Heart right ventricle (tissue), 16 donors: ENCODE data around the gene RPL10A. TPM values are rescaled to one million over a fixed set of nuclear protein-coding genes. Genes with fewer than 3 reads are reported as not detected.

Experiments
- ATAC-seq, 8 donors: fragments of 200-7000 bp; cut with Tn5 transposase; one replicate each; pipeline ENCODE4 v1.9.1; 2020; ENCODE audit warnings: mild to moderate bottlenecking in 8 of 8, moderate library complexity in 8 of 8, moderate number of reproducible peaks in 1 of 8
- DNase-seq, 2 donors: peaks; one replicate each; pipeline ENCODE4 v3.0.0-alpha.2; 2020
- H3K27ac ChIP-seq, 10 donors: fragments of 200-600 bp; sonication (generic) in 2 of 10; one replicate each; pipeline versions ENCODE4 v1.5.0 to v1.8.0; 2020 to 2022; ENCODE audit warnings: mild to moderate bottlenecking in 3 of 10
- H3K27me3 ChIP-seq, 7 donors: fragments of 200-600 bp; one replicate each; pipeline ENCODE4 v1.8.0; 2021 to 2022; ENCODE audit warnings: mild to moderate bottlenecking in 2 of 7
- H3K36me3 ChIP-seq, 9 donors: fragments of 200-600 bp; sonication (generic) in 1 of 9; one replicate each; pipeline versions ENCODE4 v1.5.0 to v1.8.0; 2020 to 2022; ENCODE audit warnings: mild to moderate bottlenecking in 2 of 9
- H3K4me1 ChIP-seq, 9 donors: fragments of 200-600 bp; sonication (generic) in 1 of 9; one replicate each; pipeline versions ENCODE4 v1.5.0 to v1.8.0; 2020 to 2022; ENCODE audit warnings: mild to moderate bottlenecking in 4 of 9
- H3K4me3 ChIP-seq, 10 donors: fragments of 200-600 bp; sonication (generic) in 2 of 10; one replicate each; pipeline versions ENCODE4 v1.5.0 to v1.8.0; 2020 to 2022; ENCODE audit warnings: mild to moderate bottlenecking in 7 of 10, moderate library complexity in 2 of 10
- H3K9me3 ChIP-seq, 11 donors: fragments of 200-600 bp in 10 of 11; sonication (generic) in 2 of 11; one replicate each; pipeline versions ENCODE4 v1.5.0 to v1.8.0; 2013 to 2022; ENCODE audit warnings: mild to moderate bottlenecking in 2 of 11, control low read depth in 1 of 11, moderate library complexity in 1 of 11
- WGBS, 2 donors: extraction: QIAGEN DNeasy Blood & Tissue Kit; methylation state at CpG; one replicate each; pipeline ENCODE4 v1.1.7; 2013; ENCODE audit warnings: inconsistent platforms in 1 of 2; 5-methylcytosine and 5-hydroxymethylcytosine counted together
- intact Hi-C, 10 donors: fragments of 100-400 bp; cut with DNase I; formaldehyde crosslinking; loops; one replicate each; pipeline versions ENCODE4 v1.11.1 to v1.14.2; 2022
- polyA plus RNA-seq, 2 donors: library from polyadenylated mRNA; stranded (reverse); fragments of 200-250 nt; gene quantifications; one replicate each; pipeline ENCODE4 v1.2.3, GENCODE V29; 2013
- total RNA-seq, 10 donors: library from RNA; stranded (reverse); fragmentation: NEBNext Ultra II Directional in 3 of 10; extraction: Animal tissue kit (Norgen Biotek cat#: 25700) in 3 of 10; gene quantifications; one replicate each; pipeline versions ENCODE4 v1.2.1 to v1.2.4, GENCODE V29; 2021 to 2023
- TF ChIP-seq, protein P1 (sequence below), 9 donors: fragments of 200-600 bp; sonication (generic) in 2 of 9; IDR thresholded peaks; one replicate each; pipeline versions ENCODE4 v1.5.0 to v1.8.0; 2021 to 2022; ENCODE audit warnings: antibody characterized with exemption in 9 of 9, mild to moderate bottlenecking in 5 of 9, moderate library complexity in 1 of 9
- donor health status: Arrhythmogenic right ventricular cardiomyopathy.
- donor health status: ischemic (EF 13 %, LVEDD 7.1; RV severe dilation, severe dysfunction).
- donor health status: healthy with polysubstance abuse.
- donor health status: DM: no; HTN: yes; CAD: no.
- donor health status: DM: no; HTN: no; CAD: no.
- donor health status: ischemic (EF 25% LVEDD 6.9; RV normal size, moderate dysfunction).
- donor health status: ischemic (EF 25% LVEDD 5.7; RV mildly dilated, moderate dysfunction).
- donor health status: healthy.
- donor health status: DM: yes; HTN: yes; CAD: no.
- donor health status: Ischemic cardiomyopathy.
- donor health status: ischemic (EF 35%, LVEDD 5.7; RV mildly dilated, moderate dysfunction).
- donor health status: nonischemic (EF 11% LVEDD 7.7; RV severe dilation, severe dysfunction).
- donor health status: DM: yes; HTN: yes; CAD: no.
- donor health status: PGD.
- donor health status: ischemic (EF 29% LVEDD 5.4; RV normal size, mild dysfunction).
- donor health status: nonischemic (EF 23%, LVEDD 6.1; RV moderate dilation, normal function).

RPL10A gene
- total and polyA plus RNA-seq, 12 donors: 231 to 1,620 (median 529) TPM

DNA sequence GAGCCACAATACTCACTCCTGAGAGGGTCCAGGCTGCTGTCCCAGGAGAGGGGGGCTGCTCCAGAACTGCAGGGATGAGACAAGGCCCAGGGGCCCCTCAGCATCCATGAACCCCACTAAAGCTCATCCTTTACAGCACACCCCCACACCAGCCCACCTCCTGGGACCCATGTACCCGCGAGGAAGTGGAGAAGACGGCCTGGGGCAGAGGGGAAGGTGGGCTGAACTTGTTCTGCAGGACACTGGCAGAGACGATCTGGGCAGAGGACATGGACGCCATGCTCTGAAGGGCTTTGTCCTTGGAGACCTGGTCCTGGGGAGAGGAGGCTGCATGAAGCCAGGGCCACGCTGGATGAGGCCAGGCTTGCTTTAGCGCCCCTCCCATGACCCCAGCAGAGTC is 10.1 kb downstream of the RPL10A start:
- no peak for DNase-seq
- no peaks in the 10 kb centered on the region for H3K27me3 ChIP-seq
- ATAC-seq: no peak
- H3K4me1 ChIP-seq: peaks cover 0 to 16% (median 0%) of the 10 kb centered on the region in 9 donors
- H3K36me3 ChIP-seq: peaks cover 0 to 87% (median 24%) of the 10 kb centered on the region in 9 donors
- no peaks in the 10 kb centered on the region for H3K9me3 ChIP-seq
- TF ChIP-seq, protein P1, sequence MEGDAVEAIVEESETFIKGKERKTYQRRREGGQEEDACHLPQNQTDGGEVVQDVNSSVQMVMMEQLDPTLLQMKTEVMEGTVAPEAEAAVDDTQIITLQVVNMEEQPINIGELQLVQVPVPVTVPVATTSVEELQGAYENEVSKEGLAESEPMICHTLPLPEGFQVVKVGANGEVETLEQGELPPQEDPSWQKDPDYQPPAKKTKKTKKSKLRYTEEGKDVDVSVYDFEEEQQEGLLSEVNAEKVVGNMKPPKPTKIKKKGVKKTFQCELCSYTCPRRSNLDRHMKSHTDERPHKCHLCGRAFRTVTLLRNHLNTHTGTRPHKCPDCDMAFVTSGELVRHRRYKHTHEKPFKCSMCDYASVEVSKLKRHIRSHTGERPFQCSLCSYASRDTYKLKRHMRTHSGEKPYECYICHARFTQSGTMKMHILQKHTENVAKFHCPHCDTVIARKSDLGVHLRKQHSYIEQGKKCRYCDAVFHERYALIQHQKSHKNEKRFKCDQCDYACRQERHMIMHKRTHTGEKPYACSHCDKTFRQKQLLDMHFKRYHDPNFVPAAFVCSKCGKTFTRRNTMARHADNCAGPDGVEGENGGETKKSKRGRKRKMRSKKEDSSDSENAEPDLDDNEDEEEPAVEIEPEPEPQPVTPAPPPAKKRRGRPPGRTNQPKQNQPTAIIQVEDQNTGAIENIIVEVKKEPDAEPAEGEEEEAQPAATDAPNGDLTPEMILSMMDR (IDR thresholded peaks at IDR 0.05): no peak
- H3K27ac ChIP-seq: no peak overlapping the region
- H3K4me3 ChIP-seq: no peak overlapping the region
- intact Hi-C loops: no loop called here
- WGBS, 2 donors: 86 to 89% methylated on average over 7 of the region's 7 CpGs

DNA sequence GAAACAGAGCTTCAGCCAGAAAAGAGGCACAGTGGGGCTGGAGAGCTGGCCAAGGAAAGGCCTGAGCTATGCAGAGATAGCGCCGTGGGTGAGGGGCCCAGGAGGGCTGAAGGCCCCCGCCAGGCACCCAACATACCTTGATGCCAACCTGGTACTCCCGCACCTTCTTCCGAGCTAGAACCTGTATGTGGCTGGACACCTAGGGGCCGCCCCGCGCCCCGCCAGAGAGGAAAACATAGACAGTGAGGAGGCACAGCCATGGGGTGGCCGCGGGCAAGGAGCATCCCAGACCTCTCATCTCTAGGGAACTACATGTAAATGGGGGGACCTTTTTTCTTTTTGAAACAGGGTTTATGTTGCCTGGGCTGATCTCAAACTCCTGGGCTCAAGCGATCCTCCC is 12.0 kb downstream of the RPL10A start:
- WGBS, 2 donors: 94 to 95% methylated on average over 12 of the region's 12 CpGs
- TF ChIP-seq, protein P1 (IDR thresholded peaks at IDR 0.05): no peak
- H3K36me3 ChIP-seq: peaks cover 0 to 83% (median 7%) of the 10 kb centered on the region in 9 donors
- no peaks in the 10 kb centered on the region for H3K9me3 ChIP-seq
- ATAC-seq: no peak
- no peaks in the 10 kb centered on the region for H3K27me3 ChIP-seq
- H3K4me3 ChIP-seq: no peak overlapping the region
- intact Hi-C loops: no loop called here
- no peak for DNase-seq
- no peak overlapping the region for H3K27ac ChIP-seq
- peaks cover 0 to 19% (median 2%) of the 10 kb centered on the region in 9 donors for H3K4me1 ChIP-seq

DNA sequence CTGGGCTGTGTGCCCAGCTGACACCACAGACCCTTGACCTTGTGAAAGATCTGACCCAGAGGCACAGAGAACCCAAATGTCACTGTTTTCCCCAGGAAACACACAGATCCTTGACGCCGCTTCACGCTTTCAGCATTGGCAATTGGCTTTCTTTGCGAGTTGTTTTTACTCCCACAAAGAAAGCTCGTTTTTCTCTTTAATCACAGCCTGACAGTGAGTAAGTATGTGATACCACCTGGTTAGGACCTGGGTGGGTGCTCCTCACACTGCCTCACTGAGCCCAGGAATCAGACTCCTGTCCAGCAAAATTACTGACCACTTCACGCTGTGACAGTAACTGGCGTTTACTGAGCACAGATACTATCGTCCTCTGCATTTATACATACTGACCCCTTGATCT is 13.0 kb downstream of the RPL10A start:
- DNase-seq (no peak), ATAC-seq (no peak)
- no peaks in the 10 kb centered on the region for H3K9me3 ChIP-seq
- 82% methylated on average over 8 of the region's 8 CpGs for whole genome bisulfite sequencing, 2 donors
- H3K27ac ChIP-seq: no peak overlapping the region
- no peaks in the 10 kb centered on the region for H3K27me3 ChIP-seq
- peaks cover 0 to 72% (median 5%) of the 10 kb centered on the region in 9 donors for H3K36me3 ChIP-seq
- H3K4me1 ChIP-seq: peaks cover 0 to 30% (median 12%) of the 10 kb centered on the region in 9 donors
- H3K4me3 ChIP-seq: no peak overlapping the region
- intact Hi-C loops: no loop called here
- TF ChIP-seq, protein P1 (IDR thresholded peaks at IDR 0.05): no peak

DNA sequence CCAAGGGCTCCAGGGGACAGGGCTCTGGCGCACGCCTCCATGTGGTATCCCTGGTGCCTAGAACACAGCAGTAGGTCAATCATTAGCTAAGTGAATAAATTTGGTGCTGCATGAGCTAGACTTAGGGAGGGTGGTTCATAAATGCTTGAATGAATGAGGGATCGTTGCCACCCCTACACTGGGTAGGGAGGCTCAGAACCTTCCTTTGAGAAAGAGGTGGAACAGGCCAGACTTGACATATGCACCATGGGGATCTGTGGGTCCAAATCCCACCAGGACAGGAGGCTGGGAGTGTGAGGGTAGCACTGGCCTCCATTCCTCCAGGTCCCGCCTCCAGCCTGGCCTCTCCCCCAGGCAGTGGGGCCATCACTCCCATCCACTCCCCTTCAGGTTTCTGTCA is 14.9 kb downstream of the RPL10A start:
- no peaks in the 10 kb centered on the region for H3K9me3 ChIP-seq
- DNase-seq: no peak

More for the DNA sequence above, 14.9 kb downstream of the RPL10A start:
- Histone ChIP-seq H3K4me1 (peaks cover 4 to 46% (median 29%) of the 10 kb centered on the region in 9 donors), H3K36me3 (peaks cover 0 to 56% (median 5%) of the 10 kb centered on the region in 9 donors), H3K27ac (no peak overlapping the region), H3K4me3 (no peak overlapping the region), H3K27me3 (no peaks in the 10 kb centered on the region)
- ATAC-seq: no peak
- intact Hi-C loops: no loop called here
- TF ChIP-seq, protein P1 (IDR thresholded peaks at IDR 0.05): no peak
- WGBS, 2 donors: 98% methylated on average over 4 of the region's 4 CpGs
